HG03378 (cell line): ENCODE data around the gene RRP15.

Experiments
- ATAC-seq: cut with Tn5 transposase; IDR thresholded peaks from one replicate; pipeline ENCODE4 v1.9.1; 2021; ENCODE audit warnings: mild to moderate bottlenecking, moderate library complexity; ENCODE audit not compliant: unreplicated experiment

The RRP15 gene

GRCh38 chr1:218384581-218384993 lies 99.5 kb downstream of the RRP15 start:
- no peak for ATAC-seq
